Mesodermal cell (in vitro differentiated cells): ENCODE results near the gene MAGI2.
A peak's percentile ranks its signal among the peaks of the same experiment; 100 is the strongest.

ENCODE experiments used
- H3K27ac ChIP-seq: 2 replicates; pipeline ENCODE4 v1.7.0; 2013; ENCODE audit warnings: mild to moderate bottlenecking, low read depth, low read length, moderate library complexity; ENCODE audit not compliant: severe bottlenecking
- H3K36me3 ChIP-seq: 2 replicates; pipeline ENCODE4 v1.7.1; 2013; ENCODE audit warnings: mild to moderate bottlenecking, low read length, moderate library complexity; ENCODE audit not compliant: control insufficient read depth, insufficient read depth
- H3K4me1 ChIP-seq: one replicate; pipeline ENCODE4 v1.7.1; 2013; ENCODE audit warnings: mild to moderate bottlenecking, low read length; ENCODE audit not compliant: insufficient read depth, control insufficient read depth, poor library complexity, severe bottlenecking
- H3K4me3 ChIP-seq: 2 replicates; pipeline ENCODE4 v1.7.0; 2013; ENCODE audit warnings: low read length, control low read depth, mild to moderate bottlenecking; ENCODE audit not compliant: insufficient read depth, poor library complexity, severe bottlenecking; ENCODE audit errors: extremely low read depth
- H3K9me3 ChIP-seq: 2 replicates; pipeline ENCODE4 v1.7.1; 2013; ENCODE audit warnings: mild to moderate bottlenecking, low read length, moderate library complexity; ENCODE audit not compliant: control insufficient read depth
- WGBS, 2 experiments: methylation state at CpG; one replicate each; pipeline ENCODE4 v1.1.5; 2013; ENCODE audit warnings: missing lambda C conversion rate in 2 of 2; ENCODE audit not compliant: insufficient coverage in 2 of 2; 5-methylcytosine and 5-hydroxymethylcytosine counted together

The MAGI2 gene

DNA sequence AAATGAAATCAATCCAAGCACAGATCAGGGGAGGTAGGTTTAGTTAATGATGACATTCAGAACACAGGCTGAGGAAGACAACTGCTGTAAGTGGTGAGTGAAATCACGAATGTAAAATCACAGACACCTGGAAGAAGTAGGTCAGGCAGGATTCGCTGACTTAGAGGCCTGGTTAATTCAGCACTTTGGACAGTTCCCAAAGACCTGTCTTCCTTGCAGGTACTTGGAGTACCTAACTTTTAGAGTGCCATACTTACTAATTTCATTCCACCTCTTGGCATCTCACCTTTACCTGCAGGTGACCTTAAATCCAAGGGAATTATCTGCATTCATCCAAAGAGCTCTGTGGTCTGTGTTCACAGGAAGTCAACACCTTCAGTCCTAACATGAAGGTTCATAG lies 832.5 kb downstream of the MAGI2 start:
- Histone ChIP-seq H3K4me3 (no peak overlapping the region), H3K4me1 (no peaks in the 10 kb centered on the region), H3K36me3 (no peaks in the 10 kb centered on the region), H3K9me3 (no peaks in the 10 kb centered on the region), H3K27ac (no peak overlapping the region)
- 41 to 63% methylated on average over 2 of the region's 2 CpGs for WGBS, 2 experiments

DNA sequence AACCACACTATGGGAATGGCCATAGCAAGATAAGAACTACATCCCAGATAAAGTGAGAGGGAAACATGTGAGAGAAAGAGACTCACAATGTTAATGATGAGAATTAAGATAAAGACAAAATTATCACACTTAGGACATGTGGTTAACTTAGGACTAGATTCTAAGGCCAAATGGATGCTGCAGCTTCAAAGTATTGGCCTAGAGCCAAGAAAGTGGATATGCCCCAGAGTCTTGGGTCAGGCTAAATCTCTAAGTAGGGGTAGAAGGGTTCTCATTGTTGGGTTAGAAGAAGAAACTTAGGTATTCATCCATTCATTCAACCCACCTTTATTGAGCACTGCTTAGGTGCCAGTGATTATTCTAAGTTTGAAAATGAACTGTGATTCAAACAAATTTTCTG lies 836.9 kb downstream of the MAGI2 start:
- no peaks in the 10 kb centered on the region for H3K9me3 ChIP-seq

DNA sequence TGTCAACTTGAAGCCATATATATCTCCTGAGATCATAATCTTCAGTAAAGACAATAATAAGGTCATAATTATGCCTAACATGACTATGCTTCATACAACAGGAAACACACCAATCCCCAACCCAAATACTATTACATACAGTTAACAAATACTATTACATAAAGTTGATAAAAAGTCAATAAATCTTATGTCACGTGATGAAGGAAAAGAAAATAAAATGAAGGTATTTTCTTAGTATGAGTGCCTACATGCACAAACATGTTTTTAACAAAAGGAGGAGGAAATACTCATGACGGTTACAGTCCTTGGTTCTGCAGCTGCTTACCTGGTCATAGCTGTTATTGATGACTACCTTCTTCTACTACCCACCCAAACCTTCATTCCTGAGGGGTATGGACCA lies 844.2 kb downstream of the MAGI2 start:
- H3K27ac ChIP-seq = no peak overlapping the region
- no peaks in the 10 kb centered on the region for H3K4me1 ChIP-seq
- H3K9me3 ChIP-seq = no peaks in the 10 kb centered on the region
- H3K4me3 ChIP-seq = no peak overlapping the region
- no CpG with 5 or more reads among the region's 2 CpGs for WGBS, 2 experiments
- no peaks in the 10 kb centered on the region for H3K36me3 ChIP-seq

More for the DNA sequence above, 836.9 kb downstream of the MAGI2 start:
- Histone ChIP-seq H3K36me3 (no peaks in the 10 kb centered on the region), H3K4me3 (no peak overlapping the region), H3K27ac (no peak overlapping the region), H3K4me1 (no peaks in the 10 kb centered on the region)

DNA sequence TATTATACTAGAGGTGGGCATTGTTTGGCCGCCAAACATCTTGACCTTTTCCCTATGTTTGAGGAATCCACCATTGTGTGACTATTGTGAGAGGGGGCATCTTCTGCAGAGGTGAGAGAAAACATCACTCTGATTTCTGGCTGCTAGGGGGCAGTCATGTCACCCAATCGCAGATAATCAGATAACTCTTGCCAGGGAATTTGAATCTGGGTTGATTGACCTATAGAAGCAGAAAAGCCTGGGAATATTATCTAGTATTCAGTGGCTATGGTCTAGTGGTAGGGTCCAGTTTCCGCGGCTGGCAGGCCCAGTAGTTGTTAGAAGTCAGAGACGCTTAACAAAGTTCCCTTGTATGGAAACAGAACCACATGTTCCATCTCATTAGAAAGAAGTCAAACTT lies 846.4 kb downstream of the MAGI2 start:
- H3K4me1 ChIP-seq = no peaks in the 10 kb centered on the region
- WGBS, 2 experiments = 80 to 86% methylated on average over 1 to 2 of the region's 5 CpGs
- no peak overlapping the region for H3K27ac ChIP-seq
- no peaks in the 10 kb centered on the region for H3K9me3 ChIP-seq
- no peaks in the 10 kb centered on the region for H3K36me3 ChIP-seq
- H3K4me3 ChIP-seq = no peak overlapping the region

DNA sequence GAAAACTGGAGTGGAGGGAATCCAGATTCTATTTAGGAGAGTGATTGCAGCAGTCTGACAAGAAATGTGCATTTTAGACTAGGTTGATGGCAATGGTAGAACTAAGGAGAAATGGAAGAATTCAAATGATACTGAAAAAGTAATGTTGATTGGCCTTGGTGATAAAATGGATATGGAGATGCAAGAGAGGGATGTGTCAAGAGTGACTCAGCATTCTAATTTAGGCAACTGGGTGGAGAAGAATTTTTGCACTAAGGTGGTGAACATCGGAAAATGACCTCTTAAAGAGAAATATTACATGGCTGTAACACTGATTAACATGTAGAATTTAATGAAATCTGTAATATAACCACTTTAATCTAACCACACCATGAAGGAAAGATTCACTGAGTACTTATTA lies 848.3 kb downstream of the MAGI2 start:
- no CpG with 5 or more reads among the region's 1 CpG for WGBS, 2 experiments
- Histone ChIP-seq H3K9me3 (no peaks in the 10 kb centered on the region), H3K36me3 (no peaks in the 10 kb centered on the region), H3K27ac (no peak overlapping the region), H3K4me3 (no peak overlapping the region), H3K4me1 (no peaks in the 10 kb centered on the region)

DNA sequence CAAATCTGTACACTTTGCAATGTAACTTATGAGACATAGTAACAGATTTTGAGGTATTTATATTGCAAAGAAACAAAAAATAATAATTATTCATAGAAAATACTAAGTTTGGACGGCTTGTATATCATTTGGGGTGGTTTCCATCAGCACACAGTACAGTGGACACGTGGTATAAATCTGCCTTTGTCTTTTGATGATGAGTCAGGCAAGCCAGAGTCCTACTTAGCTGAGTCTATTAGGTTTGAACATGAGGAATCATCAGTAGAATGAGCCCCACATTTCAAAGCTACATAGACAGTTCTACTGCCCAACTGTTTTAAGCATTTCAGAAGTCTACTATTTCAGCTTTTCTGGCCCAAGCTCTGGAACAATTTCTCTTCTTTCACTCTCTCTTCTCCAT lies 851.7 kb downstream of the MAGI2 start:
- Histone ChIP-seq H3K4me3 (no peak overlapping the region), H3K9me3 (no peaks in the 10 kb centered on the region), H3K4me1 (no peaks in the 10 kb centered on the region), H3K36me3 (no peaks in the 10 kb centered on the region), H3K27ac (no peak overlapping the region)
- 100% methylated on average over 2 of the region's 2 CpGs; no CpG with 5 or more reads in 1 of the 2 experiments for WGBS, 2 experiments

DNA sequence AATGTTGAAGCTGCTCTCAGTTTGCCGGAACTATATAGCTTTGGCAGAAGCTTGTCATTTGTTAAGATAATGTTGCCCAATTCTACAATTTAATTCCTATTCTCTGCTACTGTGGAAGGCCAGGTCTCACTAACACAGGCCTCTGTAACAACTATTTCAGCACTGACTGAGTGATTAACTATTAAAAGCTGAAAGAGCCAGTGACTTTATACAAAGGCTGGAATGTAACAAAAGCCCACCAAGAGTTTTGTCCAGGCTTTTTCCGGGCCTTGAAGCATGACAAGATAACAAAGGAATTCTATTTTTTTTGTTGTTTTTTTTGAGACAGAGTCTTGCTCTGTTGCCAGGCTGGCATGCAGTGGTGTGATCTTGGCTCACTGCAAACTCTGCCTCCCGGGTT lies 859.3 kb downstream of the MAGI2 start:
- no peaks in the 10 kb centered on the region for H3K9me3 ChIP-seq
- H3K4me3 ChIP-seq = no peak overlapping the region
- H3K27ac ChIP-seq = peak overlapping the region; percentile 78
- H3K36me3 ChIP-seq = no peaks in the 10 kb centered on the region
- H3K4me1 ChIP-seq = peaks cover 5% of the 10 kb centered on the region
- 50 to 69% methylated on average over 1 to 2 of the region's 3 CpGs for WGBS, 2 experiments

DNA sequence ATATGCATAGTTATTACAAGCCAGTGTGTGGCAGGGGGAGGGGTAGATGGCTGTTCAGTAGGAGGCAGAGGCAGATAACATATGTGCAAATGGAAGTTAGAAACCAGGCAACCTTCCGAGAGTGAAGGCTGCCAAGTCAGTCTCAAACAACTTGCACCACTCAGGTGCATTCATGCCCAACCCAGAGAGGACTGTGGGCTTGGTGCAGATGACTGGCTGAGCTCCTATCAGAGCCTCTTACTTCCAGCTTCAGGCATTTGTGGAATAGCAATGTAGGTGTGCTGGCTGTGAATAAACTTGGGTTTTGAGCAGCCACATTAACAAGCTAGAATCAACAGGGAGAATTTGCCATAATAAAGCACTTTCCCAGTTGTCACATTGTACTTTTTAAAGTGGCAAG lies 865.1 kb downstream of the MAGI2 start:
- no peaks in the 10 kb centered on the region for H3K36me3 ChIP-seq
- no peak overlapping the region for H3K4me3 ChIP-seq
- WGBS, 2 experiments = no CpG with 5 or more reads among the region's 1 CpG
- H3K27ac ChIP-seq = no peak overlapping the region
- no peaks in the 10 kb centered on the region for H3K9me3 ChIP-seq
- no peaks in the 10 kb centered on the region for H3K4me1 ChIP-seq

DNA sequence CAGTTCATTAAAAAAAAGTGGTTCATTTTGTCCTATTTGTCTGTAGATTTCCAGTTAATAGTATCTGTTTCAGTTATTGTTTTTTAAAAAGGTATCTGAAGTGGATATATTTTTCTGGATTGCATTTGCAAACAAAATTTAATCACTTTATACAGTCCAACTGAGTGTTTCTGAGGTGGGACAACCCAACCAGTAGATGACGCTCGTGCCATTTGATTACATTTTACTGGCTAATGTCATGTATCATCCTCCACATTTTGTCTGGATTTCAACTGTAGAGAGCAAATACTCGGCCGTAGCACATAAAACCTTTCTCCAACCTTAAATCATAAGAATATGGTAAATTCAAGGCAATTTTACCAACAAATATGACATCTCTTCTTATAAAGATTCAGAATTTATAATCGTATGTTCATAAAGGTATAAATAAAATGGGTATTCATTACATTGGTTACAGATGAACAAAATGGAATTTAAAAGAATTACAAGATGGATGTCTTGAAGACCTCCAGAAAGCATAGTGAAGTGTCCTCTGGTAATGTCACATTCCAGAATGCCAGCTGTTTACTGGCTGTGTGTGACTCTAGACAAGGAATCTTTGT lies 865.9 kb downstream of the MAGI2 start:
- H3K9me3 ChIP-seq = no peaks in the 10 kb centered on the region
- no peak overlapping the region for H3K4me3 ChIP-seq
- 56 to 79% methylated on average over 2 to 3 of the region's 5 CpGs for WGBS, 2 experiments
- no peaks in the 10 kb centered on the region for H3K36me3 ChIP-seq
- no peaks in the 10 kb centered on the region for H3K4me1 ChIP-seq
- no peak overlapping the region for H3K27ac ChIP-seq

DNA sequence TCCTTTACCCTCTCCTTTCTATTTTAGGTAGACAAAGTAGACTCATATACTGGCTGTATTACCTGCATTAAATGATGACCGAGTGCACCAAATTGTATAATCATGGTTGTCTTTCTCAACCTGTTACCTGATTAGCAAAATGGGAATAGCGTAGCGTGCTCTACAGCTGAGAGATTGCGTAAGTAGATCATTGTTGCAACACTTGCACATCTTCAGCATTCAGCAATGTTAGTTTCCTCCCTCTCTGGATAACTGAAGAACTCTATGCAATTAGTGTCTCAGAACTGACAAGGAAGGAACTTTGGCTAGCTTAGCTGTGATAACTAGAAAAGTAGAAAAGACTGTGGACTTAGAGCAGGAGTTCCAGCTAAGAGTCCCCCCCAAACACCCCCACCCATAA lies 867.5 kb downstream of the MAGI2 start:
- 90 to 100% methylated on average over 1 to 4 of the region's 4 CpGs for WGBS, 2 experiments
- H3K4me3 ChIP-seq = no peak overlapping the region

DNA sequence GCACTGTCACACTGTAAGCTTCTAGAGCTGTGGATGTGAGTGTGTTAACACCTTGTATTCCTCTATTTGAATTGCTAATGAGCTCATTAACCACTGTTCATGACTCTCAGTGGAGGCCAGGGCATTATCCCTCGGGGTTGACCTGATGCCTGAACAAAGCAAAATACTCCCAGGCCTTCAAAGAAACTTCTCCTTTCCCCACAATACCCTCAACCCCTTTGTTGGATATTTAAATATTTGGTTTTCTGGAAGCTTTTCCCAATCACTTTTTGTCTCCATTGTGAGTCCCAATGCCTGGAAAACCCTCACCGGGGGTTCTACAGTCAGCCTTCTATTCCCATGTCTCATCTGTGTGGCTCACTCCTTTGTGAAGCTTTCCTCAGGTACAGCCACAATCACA lies 874.8 kb downstream of the MAGI2 start:
- Histone ChIP-seq H3K4me1 (peaks cover 3% of the 10 kb centered on the region), H3K27ac (no peak overlapping the region), H3K36me3 (no peaks in the 10 kb centered on the region), H3K4me3 (no peak overlapping the region), H3K9me3 (no peaks in the 10 kb centered on the region)
- WGBS, 2 experiments = 0 to 8% methylated on average over 1 to 2 of the region's 2 CpGs

More for the DNA sequence above, 867.5 kb downstream of the MAGI2 start:
- H3K27ac ChIP-seq = no peak overlapping the region
- no peaks in the 10 kb centered on the region for H3K36me3 ChIP-seq
- no peaks in the 10 kb centered on the region for H3K9me3 ChIP-seq
- H3K4me1 ChIP-seq = no peaks in the 10 kb centered on the region
